ENCODE measurements around the gene SPEG.

DNA sequence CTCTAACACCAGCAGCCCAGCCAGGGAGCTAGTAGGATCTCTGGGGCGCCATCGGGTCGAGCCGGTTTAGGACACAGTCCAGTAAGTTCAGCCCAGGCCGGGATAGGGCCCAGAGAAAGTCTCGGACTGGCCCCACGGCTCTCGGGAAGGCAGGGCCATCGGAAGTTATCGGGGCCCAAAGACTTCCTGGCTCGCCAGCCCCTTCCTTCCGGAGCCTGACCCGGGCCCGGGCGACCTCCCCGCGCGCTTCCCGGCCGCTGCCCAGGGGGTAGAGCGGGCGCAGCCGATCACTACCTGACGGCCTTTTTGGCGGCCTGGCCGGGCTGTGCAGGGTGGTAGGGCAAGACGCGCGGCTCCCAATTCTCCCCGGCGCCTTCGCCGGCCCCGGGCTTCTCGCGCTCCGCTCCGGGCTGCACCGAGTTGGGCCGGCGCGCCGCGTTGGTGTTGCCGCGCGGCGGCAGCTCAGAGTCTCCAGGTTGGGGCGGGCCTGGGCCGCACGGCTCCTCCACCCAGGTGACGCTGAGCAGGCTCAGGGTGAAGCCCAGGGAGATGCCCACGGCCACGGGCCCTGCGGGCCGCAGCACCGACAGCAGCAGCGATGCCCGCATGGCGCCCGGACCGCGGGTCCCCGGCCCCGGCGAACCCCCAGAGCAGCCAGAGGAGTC is 108.4 kb downstream of the SPEG start:
- TF ChIP-seq, protein P1, sequence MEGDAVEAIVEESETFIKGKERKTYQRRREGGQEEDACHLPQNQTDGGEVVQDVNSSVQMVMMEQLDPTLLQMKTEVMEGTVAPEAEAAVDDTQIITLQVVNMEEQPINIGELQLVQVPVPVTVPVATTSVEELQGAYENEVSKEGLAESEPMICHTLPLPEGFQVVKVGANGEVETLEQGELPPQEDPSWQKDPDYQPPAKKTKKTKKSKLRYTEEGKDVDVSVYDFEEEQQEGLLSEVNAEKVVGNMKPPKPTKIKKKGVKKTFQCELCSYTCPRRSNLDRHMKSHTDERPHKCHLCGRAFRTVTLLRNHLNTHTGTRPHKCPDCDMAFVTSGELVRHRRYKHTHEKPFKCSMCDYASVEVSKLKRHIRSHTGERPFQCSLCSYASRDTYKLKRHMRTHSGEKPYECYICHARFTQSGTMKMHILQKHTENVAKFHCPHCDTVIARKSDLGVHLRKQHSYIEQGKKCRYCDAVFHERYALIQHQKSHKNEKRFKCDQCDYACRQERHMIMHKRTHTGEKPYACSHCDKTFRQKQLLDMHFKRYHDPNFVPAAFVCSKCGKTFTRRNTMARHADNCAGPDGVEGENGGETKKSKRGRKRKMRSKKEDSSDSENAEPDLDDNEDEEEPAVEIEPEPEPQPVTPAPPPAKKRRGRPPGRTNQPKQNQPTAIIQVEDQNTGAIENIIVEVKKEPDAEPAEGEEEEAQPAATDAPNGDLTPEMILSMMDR (IDR thresholded peaks at IDR 0.05): no peak
- TF ChIP-seq POLR2A (IDR thresholded peaks at IDR 0.05): no peak

Data from right lobe of liver (tissue), 4 donors.